Keratinocyte (primary cell): ENCODE measurements around the gene RABL2B. TPM values are rescaled to one million over a fixed set of nuclear protein-coding genes. Genes with fewer than 3 reads are reported as not detected.

Experiments used
- DNase-seq: peaks from one replicate; pipeline ENCODE4 v3.0.0-alpha.2; 2011; ENCODE audit warnings: low read depth, missing footprints, low spot score
- FAIRE-seq: peaks from 2 replicates; lab custom pipeline; 2011; peaks lifted over from hg19 to GRCh38; lab: Jason Lieb, UNC
- H2AFZ ChIP-seq: 2 replicates; pipeline ENCODE4 v1.6.0; 2012; ENCODE audit warnings: low read length, control low read depth, inconsistent platforms; ENCODE audit not compliant: control insufficient read depth
- H3K27ac ChIP-seq: 2 replicates; pipeline ENCODE4 v1.5.1; 2011; ENCODE audit warnings: low read length; ENCODE audit not compliant: control insufficient read depth, insufficient read depth
- H3K27me3 ChIP-seq: 3 replicates; pipeline ENCODE4 v1.6.0; 2011; ENCODE audit warnings: low read length; ENCODE audit not compliant: control insufficient read depth, insufficient read depth; ENCODE audit errors: extremely low read depth
- H3K36me3 ChIP-seq, 2 experiments: 2 replicates in 1 of 2; 3 replicates in 1 of 2; pipeline ENCODE4 v1.5.1; 2011; ENCODE audit warnings: low read length in 2 of 2, mild to moderate bottlenecking in 1 of 2; ENCODE audit not compliant: control insufficient read depth in 2 of 2, insufficient read depth in 2 of 2; ENCODE audit errors: extremely low read depth in 1 of 2
- H3K4me1 ChIP-seq: 3 replicates; pipeline ENCODE4 v1.5.1; 2011; ENCODE audit warnings: low read length; ENCODE audit not compliant: control insufficient read depth, insufficient read depth; ENCODE audit errors: extremely low read depth
- H3K4me2 ChIP-seq: 3 replicates; pipeline ENCODE4 v1.6.0; 2011; ENCODE audit warnings: low read depth, low read length; ENCODE audit not compliant: control insufficient read depth, insufficient read depth; ENCODE audit errors: extremely low read depth
- H3K4me3 ChIP-seq, 3 experiments: fragments of 200-600 bp in 1 of 3; sonication (generic) in 1 of 3; 2 replicates in 2 of 3; 3 replicates in 1 of 3; pipeline ENCODE4 v1.5.1; 2011 to 2016; ENCODE audit warnings: low read length in 3 of 3, mild to moderate bottlenecking in 3 of 3, control low read depth in 2 of 3, inconsistent platforms in 1 of 3, low read depth in 1 of 3, mixed read lengths in 1 of 3, mixed run types in 1 of 3, moderate library complexity in 1 of 3; ENCODE audit not compliant: control insufficient read depth in 2 of 3, insufficient read depth in 2 of 3; ENCODE audit errors: extremely low read depth in 1 of 3
- H3K79me2 ChIP-seq: 2 replicates; pipeline ENCODE4 v1.6.0; 2012; ENCODE audit warnings: low read length; ENCODE audit not compliant: control insufficient read depth, insufficient read depth
- H3K9ac ChIP-seq: 3 replicates; pipeline ENCODE4 v1.6.0; 2011; ENCODE audit warnings: low read length; ENCODE audit not compliant: control insufficient read depth, insufficient read depth; ENCODE audit errors: extremely low read depth
- H3K9me1 ChIP-seq: 3 replicates; pipeline ENCODE4 v1.6.0; 2011; ENCODE audit warnings: low read length; ENCODE audit not compliant: control insufficient read depth, insufficient read depth; ENCODE audit errors: extremely low read depth
- H3K9me3 ChIP-seq: 2 replicates; pipeline ENCODE4 v1.5.1; 2012; ENCODE audit warnings: low read depth, low read length; ENCODE audit not compliant: control insufficient read depth
- H4K20me1 ChIP-seq: 3 replicates; pipeline ENCODE4 v1.6.0; 2011; ENCODE audit warnings: low read length; ENCODE audit not compliant: control insufficient read depth, insufficient read depth; ENCODE audit errors: extremely low read depth
- EZH2 ChIP-seq: IDR thresholded peaks from one replicate; pipeline ENCODE4 v1.6.1; 2012; ENCODE audit warnings: inconsistent platforms, mild to moderate bottlenecking, low read length, moderate library complexity
- dilution Hi-C: fragments of 300-500 bp; cut with MboI; formaldehyde crosslinking; loops from one replicate; pipeline ENCODE4 v1.7.0; 2020; ENCODE audit warnings: low sequenced_read_pairs; ENCODE audit not compliant: extremely low pct_ligation_motif_present
- polyA plus RNA-seq, 5 experiments: library from polyadenylated mRNA; depleted of rRNA in 3 of 5; stranded (reverse) in 3 of 5; stranded (forward) in 1 of 5; unstranded in 1 of 5; fragments of >200 nt; gene quantifications; 1 replicate in 1 of 5; 2 replicates in 3 of 5; 3 replicates in 1 of 5; pipeline versions ENCODE4 v1.2.1 to v1.2.3, GENCODE V29; 2011 to 2012; ENCODE audit warnings: missing spikeins in 2 of 5, low read depth in 1 of 5, low replicate concordance in 1 of 5
- TF ChIP-seq, protein P1 (sequence below), 3 experiments: IDR thresholded peaks in 1 of 3; conservative IDR thresholded peaks in 1 of 3; optimal IDR thresholded peaks in 1 of 3; 2 replicates in 2 of 3; 3 replicates in 1 of 3; pipeline versions ENCODE3 to v1.5.1; 2011; ENCODE audit warnings: low read length in 3 of 3, mild to moderate bottlenecking in 3 of 3, moderate library complexity in 2 of 3, control low read depth in 1 of 3, inconsistent platforms in 1 of 3; ENCODE audit not compliant: insufficient read depth in 2 of 3; ENCODE audit errors: extremely low read depth in 1 of 3

RABL2B gene
- polyA plus RNA-seq, 1 donor (not counting 4 experiments of a cell fraction or from before 2014, with no cell fraction given): 29.8 TPM

DNA sequence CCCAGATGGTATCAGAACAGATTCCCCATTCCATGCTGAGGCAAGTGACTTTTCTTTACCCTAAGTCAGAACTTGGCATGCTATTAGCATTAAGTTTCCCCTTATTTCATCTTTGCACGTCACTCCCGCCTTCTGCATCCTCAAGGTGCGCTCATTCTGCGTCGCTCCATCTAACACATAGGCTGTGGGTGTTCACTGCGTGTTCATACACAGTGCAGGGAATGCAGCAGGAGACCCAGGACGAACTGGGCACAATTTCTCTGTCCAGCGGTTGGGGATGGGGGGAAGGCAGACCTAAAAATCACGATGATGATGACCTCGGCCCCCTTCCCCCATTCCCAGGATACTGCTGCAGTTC, 65.1 kb downstream of the RABL2B start:
- Histone ChIP-seq H2AFZ (no peak overlapping the region), H3K79me2 (no peaks in the 10 kb centered on the region), H3K4me3 (no peak overlapping the region), H3K4me1 (no peaks in the 10 kb centered on the region), H3K9me3 (no peaks in the 10 kb centered on the region), H4K20me1 (no peaks in the 10 kb centered on the region), H3K27me3 (peaks cover 22% of the 10 kb centered on the region), H3K27ac (no peak overlapping the region), H3K9me1 (no peaks in the 10 kb centered on the region), H3K4me2 (no peak overlapping the region), H3K9ac (no peak overlapping the region), H3K36me3 (peaks cover 0 to 2% of the 10 kb centered on the region in 2 experiments)
- TF ChIP-seq, protein P1, sequence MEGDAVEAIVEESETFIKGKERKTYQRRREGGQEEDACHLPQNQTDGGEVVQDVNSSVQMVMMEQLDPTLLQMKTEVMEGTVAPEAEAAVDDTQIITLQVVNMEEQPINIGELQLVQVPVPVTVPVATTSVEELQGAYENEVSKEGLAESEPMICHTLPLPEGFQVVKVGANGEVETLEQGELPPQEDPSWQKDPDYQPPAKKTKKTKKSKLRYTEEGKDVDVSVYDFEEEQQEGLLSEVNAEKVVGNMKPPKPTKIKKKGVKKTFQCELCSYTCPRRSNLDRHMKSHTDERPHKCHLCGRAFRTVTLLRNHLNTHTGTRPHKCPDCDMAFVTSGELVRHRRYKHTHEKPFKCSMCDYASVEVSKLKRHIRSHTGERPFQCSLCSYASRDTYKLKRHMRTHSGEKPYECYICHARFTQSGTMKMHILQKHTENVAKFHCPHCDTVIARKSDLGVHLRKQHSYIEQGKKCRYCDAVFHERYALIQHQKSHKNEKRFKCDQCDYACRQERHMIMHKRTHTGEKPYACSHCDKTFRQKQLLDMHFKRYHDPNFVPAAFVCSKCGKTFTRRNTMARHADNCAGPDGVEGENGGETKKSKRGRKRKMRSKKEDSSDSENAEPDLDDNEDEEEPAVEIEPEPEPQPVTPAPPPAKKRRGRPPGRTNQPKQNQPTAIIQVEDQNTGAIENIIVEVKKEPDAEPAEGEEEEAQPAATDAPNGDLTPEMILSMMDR (optimal IDR thresholded peaks at IDR 0.05 in 1 of 3, IDR thresholded peaks at IDR 0.05 in 1 of 3, conservative IDR thresholded peaks at IDR 0.05 in 1 of 3; ENCODE audit: extremely low read depth in 1 of 3, insufficient read depth in 2 of 3, low read length in 3 of 3): no peak
- no peak for TF ChIP-seq EZH2
- dilution Hi-C loops: no loop called here
- DNase-seq (no peak), FAIRE-seq (no peak)

DNA sequence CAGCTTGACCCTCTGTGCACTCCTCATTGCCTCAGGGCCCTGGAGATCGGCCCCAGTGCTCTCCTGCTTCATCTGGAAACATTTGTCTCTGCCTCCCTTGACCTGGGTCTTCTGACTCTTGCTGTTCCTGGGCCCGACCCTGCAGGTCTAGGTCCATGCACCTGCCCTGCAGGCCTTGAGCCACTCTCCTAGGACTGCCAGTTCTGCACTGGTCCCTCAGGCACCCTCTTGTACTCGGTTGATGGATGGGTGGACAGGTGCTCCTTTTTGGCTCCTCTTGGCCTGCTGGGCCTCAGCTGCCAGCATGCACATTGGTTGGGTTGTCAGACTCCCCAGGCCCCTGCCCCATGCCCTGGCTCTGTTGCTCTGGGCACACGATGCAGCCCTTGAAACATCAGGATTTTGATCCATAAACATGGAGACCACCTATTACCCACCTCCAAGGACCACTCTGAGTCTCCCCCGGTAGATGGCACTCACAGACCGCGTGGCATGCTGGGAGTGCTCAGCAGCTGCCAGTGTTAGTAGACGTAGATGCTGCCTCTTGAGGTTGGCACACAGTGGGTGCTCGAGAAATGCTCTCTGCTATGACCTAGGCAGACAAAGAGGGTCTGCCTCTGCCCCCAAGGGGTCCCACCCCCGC, 65.6 kb downstream of the RABL2B start:
- H3K9me3 ChIP-seq: no peaks in the 10 kb centered on the region
- no peaks in the 10 kb centered on the region for H4K20me1 ChIP-seq
- no peak for DNase-seq
- FAIRE-seq: no peak
- peaks cover 0 to 2% of the 10 kb centered on the region in 2 experiments for H3K36me3 ChIP-seq
- no peaks in the 10 kb centered on the region for H3K4me1 ChIP-seq
- H3K27ac ChIP-seq: no peak overlapping the region
- dilution Hi-C loops: no loop called here
- no peak overlapping the region for H2AFZ ChIP-seq
- H3K9me1 ChIP-seq: no peaks in the 10 kb centered on the region
- no peak for TF ChIP-seq EZH2
- TF ChIP-seq, protein P1 (optimal IDR thresholded peaks at IDR 0.05 in 1 of 3, IDR thresholded peaks at IDR 0.05 in 1 of 3, conservative IDR thresholded peaks at IDR 0.05 in 1 of 3; ENCODE audit: extremely low read depth in 1 of 3, insufficient read depth in 2 of 3, low read length in 3 of 3): no peak
- H3K27me3 ChIP-seq: peaks cover 22% of the 10 kb centered on the region
- H3K4me3 ChIP-seq: no peak overlapping the region
- no peaks in the 10 kb centered on the region for H3K79me2 ChIP-seq
- no peak overlapping the region for H3K4me2 ChIP-seq
- no peak overlapping the region for H3K9ac ChIP-seq

Other genes starting within 250 kb of the RABL2B start
- 0.01 to 0.08 TPM in 2 of 3 replicates, not detected in the other for gene KLHDC7B, start 237.7 kb downstream of the RABL2B start, polyA plus RNA-seq
- 0.17 to 0.36 TPM in 2 of 3 replicates, not detected in the other for gene SYCE3, start 220.7 kb downstream of the RABL2B start, polyA plus RNA-seq
- 10.2 to 14.6 TPM (median 11.0 TPM) in 3 replicates for gene CPT1B, start 205.2 kb downstream of the RABL2B start, polyA plus RNA-seq
- gene CHKB, start 200.8 kb downstream of the RABL2B start, polyA plus RNA-seq: 39.5 to 54.9 TPM (median 49.0 TPM) in 3 replicates
- gene MAPK8IP2, start 182.8 kb downstream of the RABL2B start, polyA plus RNA-seq: 0.29 to 1.0 TPM (median 0.31 TPM) in 3 replicates
- 12.1 to 20.8 TPM (median 19.5 TPM) in 3 replicates for gene ARSA, start 155.5 kb downstream of the RABL2B start, polyA plus RNA-seq
- 1.00 to 1.8 TPM (median 1.6 TPM) in 3 replicates for gene SHANK3, start 110.8 kb downstream of the RABL2B start, polyA plus RNA-seq
- not detected in 3 replicates for gene ACR, start 45.4 kb downstream of the RABL2B start, polyA plus RNA-seq